ENCODE data around the gene ITGB3. TPM values are rescaled to one million over a fixed set of nuclear protein-coding genes. Genes with fewer than 3 reads are reported as not detected.

ITGB3 gene
- total RNA-seq, 4 donors from 2014 or later: 0.76 to 6.6 (median 4.6) TPM

DNA sequence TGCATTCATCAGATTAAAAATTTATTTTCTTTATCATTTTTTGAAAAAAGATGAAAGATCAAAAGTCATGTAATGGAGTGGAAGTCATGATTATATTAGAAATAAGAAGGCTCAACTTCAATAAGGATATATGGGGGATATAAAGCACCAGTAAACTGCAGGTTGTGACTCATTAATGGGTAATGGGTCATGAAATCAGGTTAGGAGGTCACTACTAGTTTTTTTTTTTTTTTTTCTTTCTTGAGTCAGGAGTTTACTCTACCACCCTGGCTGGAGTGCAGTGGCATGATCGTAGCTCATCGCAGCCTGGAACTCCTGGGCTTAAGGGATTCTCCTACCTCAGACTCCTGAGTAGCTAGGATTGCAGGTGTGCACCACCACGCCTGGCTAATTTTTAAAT is 84.4 kb downstream of the ITGB3 start:
- Histone ChIP-seq H3K36me3 (peaks cover 8% of the 10 kb centered on the region), H3K4me1 (no peaks in the 10 kb centered on the region), H3K27me3 (no peaks in the 10 kb centered on the region), H3K27ac (no peak overlapping the region), H3K9me3 (no peaks in the 10 kb centered on the region), H3K4me3 (no peak overlapping the region)
- TF ChIP-seq POLR2AphosphoS5 (IDR thresholded peaks at IDR 0.05): no peak
- no peak for TF ChIP-seq CTCF (IDR thresholded peaks at IDR 0.05)
- no peak for TF ChIP-seq EP300 (IDR thresholded peaks at IDR 0.05)
- no peak for TF ChIP-seq POLR2A (IDR thresholded peaks at IDR 0.05)
- 94% methylated on average over 3 of the region's 3 CpGs for WGBS
- DNase-seq (ENCODE audit: low spot score in 2 of 2): no peak

GRCh38 chr17:47352848-47353247 is 99.2 kb downstream of the ITGB3 start:
- TF ChIP-seq EP300 (IDR thresholded peaks at IDR 0.05): no peak
- no peak for TF ChIP-seq POLR2A (IDR thresholded peaks at IDR 0.05)
- TF ChIP-seq POLR2AphosphoS5 (IDR thresholded peaks at IDR 0.05): no peak
- no peak for TF ChIP-seq CTCF (IDR thresholded peaks at IDR 0.05)
- WGBS: 86% methylated on average over 1 of the region's 1 CpG
- DNase-seq (ENCODE audit: low spot score in 2 of 2): no peak

DNA sequence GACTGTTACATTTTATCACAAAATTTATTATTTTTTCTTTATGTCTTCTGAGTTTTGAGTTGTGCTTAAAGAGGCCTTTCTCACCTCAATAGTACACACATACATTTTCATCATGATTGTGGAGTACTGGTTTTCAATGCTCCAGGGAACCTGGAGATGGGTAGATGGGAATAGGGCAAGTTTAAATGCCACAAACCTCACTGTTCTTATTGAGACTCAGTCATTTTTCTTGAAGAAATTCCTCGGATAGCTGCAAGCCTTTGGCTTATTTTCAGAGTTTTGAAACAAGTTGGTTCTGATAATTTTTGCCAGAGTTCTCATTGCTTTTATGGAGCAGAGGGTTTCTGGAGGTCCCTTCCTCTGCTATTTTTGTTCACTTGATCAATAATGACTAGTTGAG is 105.0 kb downstream of the ITGB3 start:
- Histone ChIP-seq H3K36me3 (no peaks in the 10 kb centered on the region), H3K27ac (no peak overlapping the region), H3K9me3 (no peaks in the 10 kb centered on the region), H3K4me3 (no peak overlapping the region), H3K27me3 (no peaks in the 10 kb centered on the region), H3K4me1 (no peaks in the 10 kb centered on the region)
- no peak for DNase-seq (ENCODE audit: low spot score in 2 of 2)
- TF ChIP-seq EP300 (IDR thresholded peaks at IDR 0.05): no peak
- no peak for TF ChIP-seq CTCF (IDR thresholded peaks at IDR 0.05)
- no peak for TF ChIP-seq POLR2A (IDR thresholded peaks at IDR 0.05)
- no peak for TF ChIP-seq POLR2AphosphoS5 (IDR thresholded peaks at IDR 0.05)
- WGBS: 71% methylated on average over 1 of the region's 1 CpG

More at GRCh38 chr17:47352848-47353247, 99.2 kb downstream of the ITGB3 start:
- H3K27ac ChIP-seq: no peak overlapping the region
- H3K27me3 ChIP-seq: no peaks in the 10 kb centered on the region
- no peaks in the 10 kb centered on the region for H3K9me3 ChIP-seq
- H3K4me1 ChIP-seq: no peaks in the 10 kb centered on the region
- H3K4me3 ChIP-seq: no peak overlapping the region
- H3K36me3 ChIP-seq: no peaks in the 10 kb centered on the region

Other genes starting within 250 kb of the ITGB3 start
- gene CDC27, start 64.5 kb upstream of the ITGB3 start, total RNA-seq: 10 to 100 TPM; 45.1 to 66.6 (median 52.1) TPM
- gene MYL4, start 44.5 kb upstream of the ITGB3 start, total RNA-seq: not detected
- 1 to 10 TPM in 3 of 4 donors, under 1 TPM in 1; 0.26 to 2.8 (median 2.1) TPM for gene EFCAB13, start 70.1 kb downstream of the ITGB3 start, total RNA-seq